ENCODE measurements around the gene TMCO6.

GRCh38 chr5:140633501-140633900 lies 5.8 kb upstream of the TMCO6 start:
- TF ChIP-seq POLR2A (IDR thresholded peaks at IDR 0.05; ENCODE audit: low read length): no peak
- TF ChIP-seq GATA1 (IDR thresholded peaks at IDR 0.05; ENCODE audit: low read depth, low read length): no peak

Measured in erythroblast (primary cell).